Type B pancreatic cell (in vitro differentiated cells): ENCODE measurements around the gene CNKSR3. TPM values are rescaled to one million over a fixed set of nuclear protein-coding genes. Genes with fewer than 3 reads are reported as not detected.

ENCODE experiments used
- DNase-seq: peaks from one replicate; pipeline ENCODE4 v3.0.0; 2021; ENCODE audit warnings: mixed read lengths; ENCODE audit not compliant: unreplicated experiment; ENCODE audit errors: extremely low spot score
- H3K27ac Mint-ChIP-seq: 2 replicates; pipeline ENCODE4 v1.8.0; 2021; ENCODE audit warnings: mild to moderate bottlenecking, mixed read lengths
- H3K27me3 Mint-ChIP-seq: 2 replicates; pipeline ENCODE4 v1.8.0; 2021; ENCODE audit warnings: mixed read lengths
- H3K36me3 Mint-ChIP-seq: 2 replicates; pipeline ENCODE4 v1.8.0; 2021; ENCODE audit warnings: mixed read lengths
- H3K4me1 Mint-ChIP-seq: one replicate; pipeline ENCODE4 v1.8.0; 2021; ENCODE audit warnings: mixed read lengths; ENCODE audit not compliant: unreplicated experiment
- H3K4me3 Mint-ChIP-seq: 2 replicates; pipeline ENCODE4 v1.8.0; 2021; ENCODE audit warnings: mild to moderate bottlenecking, mixed read lengths
- H3K9me3 Mint-ChIP-seq: 2 replicates; pipeline ENCODE4 v1.8.0; 2021; ENCODE audit warnings: mixed read lengths
- total RNA-seq: library from RNA; stranded (reverse); gene quantifications from 2 replicates; pipeline ENCODE4 v1.2.1, GENCODE V29; 2021; ENCODE audit warnings: low replicate concordance
- TF ChIP-seq, protein P1 (sequence below): fragments of 200-600 bp; sonication (generic); conservative IDR thresholded peaks from 2 replicates; pipeline ENCODE4 v1.5.0; 2021; ENCODE audit warnings: antibody characterized with exemption, mild to moderate bottlenecking

Gene CNKSR3
- total RNA-seq, 1 donor from 2014 or later = 31.0 TPM

DNA sequence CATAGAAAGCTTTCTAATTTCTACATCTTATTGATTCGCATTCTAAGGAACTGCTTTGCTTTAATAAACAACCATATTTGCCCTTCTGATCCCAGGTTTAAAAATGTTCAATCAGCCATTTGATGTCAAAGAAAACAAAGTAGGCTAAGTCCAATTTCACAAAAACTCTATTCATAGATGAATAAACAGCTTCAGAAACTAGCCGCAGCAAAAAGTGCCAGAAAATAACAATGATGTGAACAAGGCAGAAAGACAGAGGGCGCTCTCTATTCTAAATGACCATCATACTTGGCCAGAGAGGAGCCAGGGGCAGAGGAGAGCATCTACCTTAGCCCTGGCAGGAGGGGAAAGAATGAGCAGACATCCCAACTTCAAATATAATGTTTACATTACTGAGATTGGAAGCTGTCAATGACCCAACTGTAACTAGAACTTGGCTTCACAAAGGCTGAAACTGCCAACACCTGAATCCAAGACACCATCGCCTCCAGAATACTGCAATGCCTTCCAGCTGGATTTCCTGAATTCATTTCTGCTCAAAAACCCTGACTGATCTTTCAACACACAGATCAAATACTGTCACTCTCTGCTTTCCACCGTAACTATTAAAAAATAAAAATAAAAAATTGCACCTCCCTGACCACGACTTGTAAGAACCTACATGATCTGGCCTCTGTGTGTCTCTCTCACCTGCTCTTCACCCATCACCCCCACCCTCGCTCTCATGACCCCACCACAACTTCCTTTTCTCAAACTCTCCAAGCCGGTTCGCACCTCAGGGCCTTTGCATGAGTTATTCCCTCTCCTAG is 9.5 kb downstream of the CNKSR3 start:
- Mint-ChIP-seq H3K9me3 (no peaks in the 10 kb centered on the region), H3K4me1 (peaks cover 31% of the 10 kb centered on the region), H3K27ac (no peak overlapping the region), H3K27me3 (no peaks in the 10 kb centered on the region), H3K4me3 (no peak overlapping the region), H3K36me3 (peaks cover 38% of the 10 kb centered on the region)
- no peak for DNase-seq
- TF ChIP-seq, protein P1, sequence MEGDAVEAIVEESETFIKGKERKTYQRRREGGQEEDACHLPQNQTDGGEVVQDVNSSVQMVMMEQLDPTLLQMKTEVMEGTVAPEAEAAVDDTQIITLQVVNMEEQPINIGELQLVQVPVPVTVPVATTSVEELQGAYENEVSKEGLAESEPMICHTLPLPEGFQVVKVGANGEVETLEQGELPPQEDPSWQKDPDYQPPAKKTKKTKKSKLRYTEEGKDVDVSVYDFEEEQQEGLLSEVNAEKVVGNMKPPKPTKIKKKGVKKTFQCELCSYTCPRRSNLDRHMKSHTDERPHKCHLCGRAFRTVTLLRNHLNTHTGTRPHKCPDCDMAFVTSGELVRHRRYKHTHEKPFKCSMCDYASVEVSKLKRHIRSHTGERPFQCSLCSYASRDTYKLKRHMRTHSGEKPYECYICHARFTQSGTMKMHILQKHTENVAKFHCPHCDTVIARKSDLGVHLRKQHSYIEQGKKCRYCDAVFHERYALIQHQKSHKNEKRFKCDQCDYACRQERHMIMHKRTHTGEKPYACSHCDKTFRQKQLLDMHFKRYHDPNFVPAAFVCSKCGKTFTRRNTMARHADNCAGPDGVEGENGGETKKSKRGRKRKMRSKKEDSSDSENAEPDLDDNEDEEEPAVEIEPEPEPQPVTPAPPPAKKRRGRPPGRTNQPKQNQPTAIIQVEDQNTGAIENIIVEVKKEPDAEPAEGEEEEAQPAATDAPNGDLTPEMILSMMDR = peak; percentile 61

DNA sequence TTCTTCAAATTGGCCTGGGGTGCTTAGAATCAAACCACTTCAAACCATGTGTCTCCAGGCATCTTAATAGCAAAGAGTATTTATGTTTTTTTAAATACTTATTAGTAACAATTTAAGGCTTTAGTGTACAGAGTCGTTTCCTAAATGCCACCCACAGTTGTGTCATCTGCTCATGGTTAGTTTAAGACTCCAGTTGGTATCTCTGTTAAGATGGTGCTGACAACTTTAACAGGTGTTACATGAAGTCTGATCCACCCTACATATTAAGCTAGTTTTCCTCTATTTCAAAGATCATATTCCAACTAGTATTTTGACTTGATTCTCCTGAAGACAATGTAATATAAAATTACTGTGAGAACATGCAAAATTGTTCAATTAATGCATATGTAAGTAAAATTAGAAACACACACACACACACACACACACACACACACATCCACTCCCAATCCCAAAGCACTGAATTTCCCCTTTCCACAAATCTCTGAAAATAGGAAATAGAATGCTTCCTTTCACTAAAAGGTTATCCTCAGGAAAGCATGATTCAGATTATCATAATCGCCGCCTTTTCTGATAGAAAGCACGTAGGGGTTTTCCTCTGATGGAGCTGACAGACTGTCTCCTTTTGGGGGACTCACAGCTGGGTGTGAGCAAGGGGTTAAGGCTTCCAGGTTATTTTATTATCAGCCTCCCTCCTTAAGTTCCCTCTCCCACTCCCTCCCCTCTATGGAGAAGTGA is 10.5 kb downstream of the CNKSR3 start:
- no peaks in the 10 kb centered on the region for H3K9me3 Mint-ChIP-seq
- peaks cover 28% of the 10 kb centered on the region for H3K4me1 Mint-ChIP-seq
- H3K36me3 Mint-ChIP-seq = peaks cover 39% of the 10 kb centered on the region
- H3K27ac Mint-ChIP-seq = no peak overlapping the region
- no peak for DNase-seq
- TF ChIP-seq, protein P1 = no peak
- no peaks in the 10 kb centered on the region for H3K27me3 Mint-ChIP-seq
- no peak overlapping the region for H3K4me3 Mint-ChIP-seq

DNA sequence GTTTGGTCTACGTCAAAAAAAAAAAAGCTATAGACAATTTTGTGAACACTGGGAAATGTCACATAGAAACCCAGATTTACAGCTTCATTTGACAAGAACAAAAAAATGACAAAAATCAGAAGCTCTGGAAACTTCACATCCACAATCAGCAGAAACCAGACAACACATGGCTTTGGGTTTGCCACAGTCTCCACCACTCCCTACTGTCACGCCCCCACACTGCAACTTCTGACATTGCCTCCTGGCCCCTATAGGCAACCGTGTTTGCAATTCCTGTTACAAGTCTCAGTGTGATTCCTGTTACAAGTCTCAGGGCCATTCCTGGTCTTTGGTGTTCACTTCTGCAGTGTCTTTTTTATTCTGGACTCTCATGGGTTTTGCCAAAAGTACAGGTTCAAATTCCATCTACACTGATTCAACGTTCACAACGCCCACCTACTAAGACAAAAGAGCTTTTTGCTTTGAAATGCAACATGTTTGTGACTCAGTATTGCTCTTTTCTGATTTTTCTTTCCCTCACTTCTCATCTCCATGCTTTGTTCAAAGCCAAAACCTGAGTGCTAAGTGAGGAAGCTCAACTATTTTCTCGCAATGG is 12.0 kb downstream of the CNKSR3 start:
- TF ChIP-seq, protein P1 = no peak
- Mint-ChIP-seq H3K4me1 (peaks cover 23% of the 10 kb centered on the region), H3K27me3 (no peaks in the 10 kb centered on the region), H3K4me3 (no peak overlapping the region), H3K9me3 (no peaks in the 10 kb centered on the region), H3K27ac (no peak overlapping the region), H3K36me3 (peaks cover 30% of the 10 kb centered on the region)
- no peak for DNase-seq

DNA sequence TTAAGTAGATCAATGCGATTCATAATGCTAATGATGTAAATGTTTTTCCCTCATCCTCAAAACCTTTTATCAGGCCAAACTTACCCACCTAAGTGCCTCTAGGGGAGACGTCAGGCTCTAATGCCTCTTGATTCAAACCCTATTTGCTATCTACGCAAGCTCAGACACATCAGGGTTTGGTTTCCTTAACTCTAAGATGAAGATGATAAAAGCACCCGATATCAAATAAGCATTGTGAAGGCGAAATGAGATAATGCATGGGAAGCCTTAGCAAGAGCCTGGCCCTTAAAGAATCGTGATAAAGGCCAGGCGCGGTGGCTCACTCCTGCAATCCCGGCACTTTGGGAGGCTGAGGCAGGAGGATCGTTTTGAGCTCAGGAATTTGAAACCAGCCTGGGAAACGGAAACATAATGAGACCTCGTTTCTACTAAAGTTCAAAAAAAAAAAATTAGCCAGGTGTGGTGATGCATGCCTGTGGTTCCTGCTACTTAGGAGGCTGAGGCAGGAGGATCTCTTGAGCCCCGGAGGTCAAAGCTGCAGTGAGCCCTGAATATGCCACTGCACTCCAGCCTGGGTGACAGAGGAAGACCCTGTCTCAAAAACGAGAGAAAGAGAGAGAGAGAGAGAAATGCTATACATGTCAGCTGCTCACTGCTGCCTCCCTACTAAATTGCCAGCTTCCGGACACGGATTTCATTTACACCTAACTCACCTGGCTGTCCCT is 13.5 kb downstream of the CNKSR3 start:
- Mint-ChIP-seq H3K27ac (no peak overlapping the region), H3K36me3 (peaks cover 22% of the 10 kb centered on the region), H3K4me1 (peaks cover 17% of the 10 kb centered on the region), H3K9me3 (no peaks in the 10 kb centered on the region), H3K27me3 (no peaks in the 10 kb centered on the region), H3K4me3 (no peak overlapping the region)
- TF ChIP-seq, protein P1 = no peak
- no peak for DNase-seq

DNA sequence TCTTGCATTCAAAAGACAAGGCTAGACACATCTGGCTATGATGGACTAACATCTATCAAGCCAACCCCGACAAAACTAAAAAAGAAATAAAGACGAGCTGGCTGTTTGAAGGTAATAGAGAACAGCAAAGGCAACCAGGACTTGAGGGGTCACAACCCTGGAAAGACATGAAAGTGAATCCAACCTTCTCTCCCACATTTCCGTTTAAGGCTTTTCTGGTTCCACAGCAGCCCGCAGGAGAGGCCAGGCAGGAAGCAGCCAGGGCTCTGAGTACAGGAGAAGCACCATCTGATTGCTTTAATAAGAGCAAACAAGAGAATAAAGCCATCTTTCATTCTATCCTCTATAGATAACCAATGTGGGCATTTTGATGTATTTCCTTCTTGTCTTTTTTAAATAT is 14.3 kb downstream of the CNKSR3 start:
- TF ChIP-seq, protein P1 = no peak
- DNase-seq = no peak
- H3K4me1 Mint-ChIP-seq = peaks cover 12% of the 10 kb centered on the region

More for the DNA sequence above, 14.3 kb downstream of the CNKSR3 start:
- no peaks in the 10 kb centered on the region for H3K27me3 Mint-ChIP-seq
- H3K36me3 Mint-ChIP-seq = peaks cover 21% of the 10 kb centered on the region
- no peak overlapping the region for H3K4me3 Mint-ChIP-seq
- no peak overlapping the region for H3K27ac Mint-ChIP-seq
- H3K9me3 Mint-ChIP-seq = no peaks in the 10 kb centered on the region
